GM18907 (cell line): ENCODE results near the gene NFATC1.

ENCODE experiments used
- ATAC-seq: cut with Tn5 transposase; IDR thresholded peaks from one replicate; pipeline ENCODE4 v1.9.1; 2021; ENCODE audit warnings: mild to moderate bottlenecking, moderate library complexity; ENCODE audit not compliant: unreplicated experiment

The NFATC1 gene

DNA sequence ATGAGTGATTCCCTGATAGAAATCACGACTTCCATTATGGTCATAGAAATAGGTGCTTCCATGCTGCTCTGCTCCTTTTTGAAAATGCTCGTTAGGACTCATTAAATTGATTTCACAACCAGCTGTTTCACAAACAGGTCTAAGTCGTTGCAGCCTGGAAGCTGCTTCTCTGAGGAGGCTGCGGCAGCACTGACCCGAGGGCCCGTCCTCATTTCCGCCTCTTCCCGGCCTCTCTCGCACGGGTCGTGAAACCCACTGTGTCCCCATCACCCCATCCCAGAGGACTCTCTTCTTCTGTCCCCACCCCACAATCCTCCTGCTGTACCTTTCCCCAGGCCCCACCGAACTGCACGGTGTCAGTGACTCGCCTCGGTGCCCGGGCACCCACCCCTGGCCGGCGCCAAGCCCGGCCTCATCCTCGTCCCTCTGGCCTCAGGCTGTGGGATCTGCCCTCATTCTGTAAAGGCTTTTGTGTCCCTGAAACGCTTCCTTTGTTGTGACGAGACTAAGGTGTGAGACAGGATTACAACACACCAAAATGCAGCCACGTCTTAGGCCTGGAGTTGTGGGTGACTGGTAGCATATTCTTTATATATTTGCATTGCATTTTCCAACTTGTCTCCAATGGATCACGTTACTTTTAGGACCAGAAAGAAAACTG is 171.2 kb downstream of the NFATC1 start:
- ATAC-seq: no peak

DNA sequence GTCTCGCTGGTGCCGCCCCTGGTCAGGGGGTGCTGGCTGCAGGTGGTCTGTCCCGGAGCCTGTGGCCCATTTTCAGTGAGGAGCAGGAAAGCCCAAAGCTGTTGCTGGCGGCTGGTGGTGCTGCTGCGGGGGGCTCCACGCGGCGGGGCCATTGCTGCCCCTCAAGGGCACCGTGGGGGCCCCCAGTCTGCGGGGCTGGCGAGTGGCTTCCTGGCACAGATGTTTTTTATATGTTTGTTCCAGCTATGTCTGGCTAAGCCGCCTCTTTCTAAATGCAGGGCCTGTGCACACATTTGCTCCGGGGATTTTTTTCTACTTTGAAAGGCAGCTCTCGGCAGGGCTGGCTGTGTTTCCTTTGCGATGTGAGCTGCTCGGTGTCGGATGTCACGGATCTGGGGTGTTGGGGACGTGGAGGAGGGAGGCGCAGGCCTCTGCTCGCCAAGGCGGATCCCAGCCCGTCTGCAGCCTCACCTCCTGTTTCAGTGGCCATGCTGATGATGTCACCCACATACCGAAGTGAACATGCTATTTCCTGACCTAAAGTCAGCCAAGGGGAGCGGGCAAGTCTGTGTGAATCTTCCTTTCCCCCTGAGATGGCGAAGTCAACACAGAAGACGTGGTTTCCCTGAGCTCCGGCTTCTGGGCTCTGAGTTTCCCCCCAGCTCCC is 171.9 kb downstream of the NFATC1 start:
- ATAC-seq: no peak

DNA sequence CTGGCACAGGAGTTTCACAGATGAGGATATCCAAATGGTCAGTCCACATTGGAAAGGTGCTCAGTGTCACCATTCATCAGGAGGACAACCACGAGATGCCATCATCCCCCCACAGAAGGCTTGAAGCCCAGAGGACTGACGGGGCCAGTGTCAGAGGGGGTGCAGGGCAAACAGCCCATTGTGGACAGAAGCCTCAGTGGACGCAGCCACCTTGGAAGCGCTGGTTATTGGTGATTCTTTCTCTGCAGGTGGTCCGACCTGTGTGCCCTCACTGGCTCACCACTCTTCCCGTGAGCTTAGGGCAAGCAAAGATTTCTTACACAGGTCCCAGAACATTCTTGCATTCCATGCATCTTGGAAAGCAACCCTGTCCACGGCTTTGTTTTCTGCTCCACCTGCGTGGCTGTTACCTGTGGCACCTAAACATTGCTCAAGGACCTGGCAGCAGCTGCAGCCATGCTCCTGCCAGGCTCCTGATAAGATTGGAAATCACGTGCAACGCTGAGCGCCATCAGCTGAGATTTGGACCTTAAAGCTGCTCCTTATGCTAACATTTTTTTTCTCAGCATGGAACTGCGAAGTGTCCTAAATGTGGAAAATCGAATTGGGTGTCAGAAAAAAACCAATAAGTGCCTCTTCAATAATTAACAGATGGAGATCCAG is 172.9 kb downstream of the NFATC1 start:
- ATAC-seq: no peak

DNA sequence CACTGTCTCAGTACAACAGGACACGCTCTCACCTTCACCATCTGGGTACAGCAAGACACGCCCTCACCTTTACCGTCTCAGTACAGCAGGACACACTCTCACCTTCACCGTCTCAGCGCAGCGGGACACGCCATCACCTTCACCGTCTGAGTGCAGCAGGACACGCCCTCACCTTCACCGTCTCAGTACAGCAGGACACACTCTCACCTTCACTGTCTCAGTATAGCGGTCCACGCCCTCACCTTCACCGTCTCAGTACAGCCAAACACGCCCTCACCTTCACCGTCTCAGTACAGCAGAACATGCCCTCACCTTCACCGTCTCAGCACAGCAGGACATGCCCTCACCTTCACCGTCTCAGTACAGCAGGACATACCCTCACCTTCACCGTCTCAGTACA is 174.0 kb downstream of the NFATC1 start:
- ATAC-seq: no peak

DNA sequence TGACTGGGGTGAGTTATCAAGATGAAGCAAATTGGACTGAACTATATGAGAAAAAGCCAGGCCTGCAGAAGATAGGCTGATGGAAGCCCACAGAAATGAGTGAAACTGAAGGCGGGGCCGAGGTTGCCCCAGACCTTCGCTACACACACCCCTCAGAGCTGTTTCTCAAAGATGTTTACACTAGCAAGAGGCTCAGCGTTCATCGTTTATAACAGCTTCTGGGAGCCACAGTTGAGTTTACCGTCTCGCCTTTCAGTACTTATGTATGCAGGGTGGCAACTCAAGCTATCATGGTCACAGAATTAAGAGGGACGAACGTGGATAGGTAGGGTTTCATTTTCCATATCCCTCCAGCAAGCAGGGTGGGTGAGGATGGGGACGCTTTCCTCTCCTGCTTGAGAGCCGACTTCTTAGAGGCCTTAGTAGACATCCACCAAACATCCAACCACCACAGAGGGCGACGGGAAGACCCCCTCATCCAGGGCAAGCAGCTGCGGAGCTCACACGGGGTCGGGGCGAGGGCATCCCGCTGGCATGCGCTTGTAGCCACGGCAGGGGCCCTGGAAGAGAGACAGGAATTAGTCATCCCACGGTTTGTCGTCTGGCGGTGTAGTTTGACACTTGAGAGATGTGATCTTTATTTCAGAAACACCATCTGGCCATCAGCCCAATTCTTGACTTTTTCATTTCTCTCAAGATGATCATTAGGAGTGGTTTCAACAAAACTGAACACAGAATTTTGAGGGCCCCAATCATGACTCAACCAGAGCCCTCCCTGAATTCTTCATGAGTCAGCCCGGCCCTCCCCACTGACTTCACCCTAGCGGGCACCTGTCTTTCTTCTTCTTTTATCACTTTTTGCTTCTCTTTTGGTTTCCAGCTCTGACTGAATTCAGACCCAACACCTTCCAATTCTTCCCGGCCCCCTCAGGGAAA is 174.8 kb downstream of the NFATC1 start:
- no peak for ATAC-seq

DNA sequence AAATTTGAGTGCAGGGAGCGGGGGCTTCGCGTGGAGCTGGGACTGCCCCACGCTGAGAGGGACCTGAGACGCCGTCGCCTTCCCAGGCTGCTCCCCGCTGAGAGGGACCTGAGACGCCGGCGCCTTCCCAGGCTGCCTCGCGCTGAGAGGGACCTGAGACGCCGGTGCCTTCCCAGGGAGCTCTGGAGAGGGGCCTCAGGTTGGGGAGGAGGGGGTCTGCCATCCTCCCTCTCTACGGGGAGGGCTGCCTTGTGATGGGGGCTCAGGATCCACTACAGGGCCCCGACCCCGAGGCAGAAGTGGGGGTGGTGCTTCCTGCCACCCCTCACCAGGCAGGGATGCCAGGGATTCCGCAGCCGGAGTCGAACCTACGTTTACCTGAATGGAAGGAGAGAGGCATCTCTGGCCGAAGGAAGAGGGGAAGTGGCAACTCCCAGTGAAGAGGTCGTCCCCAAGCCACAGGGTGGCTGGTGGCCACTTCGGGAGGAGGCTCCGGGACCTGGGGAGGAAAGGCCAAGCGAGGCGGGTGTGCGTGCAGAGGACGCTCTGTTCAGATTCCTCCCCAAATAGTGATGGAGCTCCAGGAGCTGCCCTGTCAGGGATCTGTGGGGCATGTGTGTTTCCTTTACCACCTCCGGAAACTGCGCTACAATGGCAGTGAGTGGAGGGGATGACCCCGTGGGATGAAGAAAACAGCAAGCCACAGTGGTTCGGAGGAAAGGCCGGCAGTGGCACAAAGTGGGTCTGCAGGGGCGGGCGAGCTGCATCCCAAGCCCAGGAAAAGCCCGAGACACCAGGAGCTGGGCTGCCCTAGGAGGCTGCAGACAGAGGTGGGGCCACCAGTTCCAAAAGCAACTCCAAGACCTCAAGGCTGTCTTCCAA is 175.7 kb downstream of the NFATC1 start:
- no peak for ATAC-seq

DNA sequence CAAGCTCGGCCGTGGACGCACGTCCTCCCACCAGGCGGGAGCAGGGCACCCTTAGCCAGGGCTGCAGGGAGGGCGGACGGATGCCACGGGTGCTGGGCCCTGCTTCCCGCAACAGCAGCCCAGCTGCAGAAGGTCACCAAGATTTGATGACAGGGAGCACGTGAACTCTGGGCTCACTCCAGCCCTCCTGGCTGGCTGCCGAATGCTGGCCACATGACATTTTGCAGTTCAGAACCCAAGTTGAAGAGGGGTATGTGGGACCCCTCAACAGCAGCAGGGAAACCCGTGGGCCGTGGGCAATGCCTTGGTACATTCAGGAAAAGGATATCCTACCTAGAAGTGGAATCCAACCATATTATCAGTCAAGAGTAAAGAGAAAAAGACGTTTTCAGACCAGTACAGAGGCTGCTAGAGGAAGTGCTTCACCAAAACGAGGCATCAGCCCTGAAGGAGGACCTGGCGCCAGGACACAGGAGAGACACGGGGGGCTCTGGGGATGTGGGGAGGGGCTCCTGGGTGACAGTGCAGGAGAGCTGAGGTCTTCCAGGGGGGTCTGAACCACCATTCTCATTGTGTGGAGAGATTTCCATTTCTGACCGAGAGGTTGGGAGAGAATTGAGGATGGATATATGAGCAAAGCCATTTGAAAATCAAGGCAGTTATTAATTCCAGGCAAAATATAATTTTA is 176.5 kb downstream of the NFATC1 start:
- ATAC-seq: no peak

DNA sequence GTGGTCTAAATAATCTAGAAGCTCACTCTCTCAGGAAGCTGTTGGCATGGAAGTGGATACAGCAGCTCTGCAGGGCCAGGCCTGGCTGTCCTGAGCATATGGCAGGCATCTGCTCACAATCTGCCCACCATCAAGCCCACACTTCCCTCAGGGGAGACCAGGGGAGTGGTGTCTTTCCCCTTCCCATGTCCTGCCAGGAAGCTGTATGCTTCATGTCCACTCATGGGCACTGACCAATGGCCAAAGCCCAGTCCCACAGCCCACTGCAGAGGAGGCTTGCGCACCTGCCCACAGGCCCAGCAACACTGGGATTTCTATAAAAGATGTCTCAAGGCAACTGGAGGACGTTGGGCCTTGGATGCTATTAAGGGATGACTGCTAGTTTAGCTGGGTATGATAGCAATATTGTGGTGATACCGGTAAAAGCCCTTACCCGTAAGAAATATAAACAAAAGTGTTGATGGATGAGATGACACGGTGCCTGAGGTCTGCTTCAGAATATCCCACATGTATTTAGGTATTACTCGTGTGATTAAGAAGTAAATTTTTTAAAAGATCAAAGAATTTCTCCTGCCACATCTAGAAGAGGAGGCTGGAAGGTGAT is 177.2 kb downstream of the NFATC1 start:
- no peak for ATAC-seq

DNA sequence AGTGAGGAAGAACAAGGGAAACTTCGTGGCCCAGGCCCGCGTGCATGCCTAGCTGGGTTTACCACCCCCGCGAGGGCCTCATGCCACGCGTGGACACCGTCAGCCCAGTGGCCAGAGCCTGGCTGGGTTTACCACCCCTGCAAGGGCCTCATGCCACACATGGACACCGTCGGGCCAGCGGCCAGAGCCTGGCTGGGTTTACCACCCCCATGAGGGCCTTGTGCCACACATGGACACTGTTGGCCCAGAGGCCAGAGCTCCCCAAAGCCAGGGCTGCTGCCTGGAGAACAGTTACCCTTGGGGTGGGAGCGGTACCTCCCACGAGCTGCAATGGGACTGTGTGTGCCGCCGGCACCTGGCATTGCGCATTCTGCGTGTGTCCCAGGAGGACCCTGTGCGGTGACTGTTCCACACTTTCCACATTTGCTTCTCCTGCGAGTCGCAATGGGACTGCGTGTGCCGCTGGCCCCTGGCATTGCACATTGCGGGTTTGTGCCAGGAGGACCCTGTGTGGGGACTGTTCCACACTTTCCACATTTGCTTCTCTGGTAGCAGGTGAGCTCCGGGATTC is 178.3 kb downstream of the NFATC1 start:
- no peak for ATAC-seq

DNA sequence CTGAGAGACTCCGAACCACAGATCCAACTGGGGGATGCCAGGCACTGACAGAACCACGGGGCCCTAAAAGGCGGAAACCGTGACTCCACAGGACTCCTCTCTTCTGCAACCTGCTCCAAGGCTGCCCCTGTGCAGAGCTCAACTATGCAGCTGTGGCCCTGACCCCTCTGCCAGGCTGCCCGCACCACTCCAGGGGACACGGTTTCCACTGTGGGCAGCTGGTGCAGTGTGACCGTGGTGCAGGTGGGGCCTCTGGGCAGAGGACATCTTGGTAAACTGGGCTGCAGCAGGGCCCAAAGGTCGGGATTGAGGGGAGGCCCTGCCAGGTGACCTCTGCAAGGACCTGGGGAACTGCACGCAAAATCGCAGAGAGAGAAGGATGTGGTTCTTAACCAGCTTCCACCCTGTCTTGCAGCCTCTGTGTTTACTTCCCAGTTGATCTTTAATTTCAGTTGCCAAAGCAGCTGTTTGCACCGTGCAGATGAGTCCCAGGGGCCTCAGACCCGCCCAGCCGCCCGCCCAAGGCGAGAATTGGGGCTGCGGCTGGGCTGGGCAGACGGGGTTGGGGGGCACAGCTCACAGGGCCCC is 179.3 kb downstream of the NFATC1 start:
- peak; percentile 66 for ATAC-seq

DNA sequence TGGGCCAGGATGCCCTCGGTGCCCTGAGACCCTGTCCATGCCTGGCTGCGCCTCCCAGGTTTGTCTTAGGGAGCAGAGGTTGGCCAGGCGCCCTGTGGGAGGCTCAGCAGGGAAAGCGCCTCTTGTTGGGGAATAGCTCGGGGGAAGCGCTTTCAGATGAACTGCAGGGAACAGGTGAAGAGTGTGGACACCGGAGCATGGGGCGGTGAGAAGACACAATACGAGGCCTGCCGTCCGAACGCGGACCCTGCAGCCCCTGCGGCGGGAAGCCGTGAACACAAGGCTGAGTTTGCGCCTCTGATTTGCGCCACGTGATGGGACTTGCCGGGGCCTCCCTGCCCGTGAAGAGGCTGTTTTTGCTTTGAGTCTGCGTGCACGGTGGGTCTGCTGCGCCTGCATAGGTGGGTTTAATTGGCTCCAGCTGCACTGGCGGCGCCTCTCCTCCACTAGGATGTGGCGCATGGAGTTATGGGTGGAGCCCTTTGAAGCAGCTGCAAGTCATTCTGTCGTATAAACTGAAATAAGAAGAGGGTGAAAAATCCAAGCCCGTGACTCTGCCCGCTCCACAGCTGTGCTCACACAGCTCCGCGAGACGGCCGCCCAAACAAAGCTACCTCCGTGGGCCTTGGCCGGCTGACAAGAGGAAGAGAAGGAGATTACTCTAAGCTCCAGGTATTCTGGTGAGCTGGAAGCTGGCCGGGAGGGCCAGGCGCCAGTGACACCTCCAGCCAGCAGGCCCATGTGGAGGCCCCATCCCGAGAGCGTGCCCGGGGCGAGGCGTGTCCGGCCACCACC is 180.4 kb downstream of the NFATC1 start:
- ATAC-seq: no peak

DNA sequence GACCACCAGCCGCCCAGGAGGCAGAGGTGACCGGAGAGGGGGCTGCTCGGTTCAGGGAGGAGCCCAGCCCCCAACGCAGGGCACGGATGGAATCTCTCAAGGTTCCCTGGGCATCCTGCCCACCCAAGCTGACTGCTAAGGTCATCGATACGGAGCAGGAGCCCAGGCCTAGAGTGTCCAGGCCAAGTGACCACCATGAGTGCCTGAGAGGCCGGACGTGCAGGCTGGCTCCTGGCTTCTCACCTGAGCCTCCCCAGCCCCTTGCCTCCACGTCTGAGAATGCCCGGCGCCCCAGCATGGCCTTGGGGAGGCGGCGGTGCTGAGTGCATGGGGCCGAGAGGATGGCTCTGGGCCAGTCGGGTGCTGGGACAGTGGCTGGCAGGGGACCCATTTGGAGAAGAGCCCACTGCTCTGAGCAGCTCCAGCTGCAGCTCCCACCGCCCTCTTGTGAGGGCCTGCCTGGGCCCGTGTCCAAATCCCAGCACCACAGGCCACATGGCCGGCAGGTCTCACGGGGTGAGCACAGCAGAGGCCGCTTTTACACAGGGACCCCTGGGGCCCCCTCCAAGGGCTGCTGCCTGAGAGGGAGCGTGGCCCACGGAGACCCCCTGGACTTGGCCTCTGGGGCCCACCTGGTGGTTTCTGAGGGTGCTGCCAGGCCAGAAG is 181.1 kb downstream of the NFATC1 start:
- ATAC-seq: no peak

DNA sequence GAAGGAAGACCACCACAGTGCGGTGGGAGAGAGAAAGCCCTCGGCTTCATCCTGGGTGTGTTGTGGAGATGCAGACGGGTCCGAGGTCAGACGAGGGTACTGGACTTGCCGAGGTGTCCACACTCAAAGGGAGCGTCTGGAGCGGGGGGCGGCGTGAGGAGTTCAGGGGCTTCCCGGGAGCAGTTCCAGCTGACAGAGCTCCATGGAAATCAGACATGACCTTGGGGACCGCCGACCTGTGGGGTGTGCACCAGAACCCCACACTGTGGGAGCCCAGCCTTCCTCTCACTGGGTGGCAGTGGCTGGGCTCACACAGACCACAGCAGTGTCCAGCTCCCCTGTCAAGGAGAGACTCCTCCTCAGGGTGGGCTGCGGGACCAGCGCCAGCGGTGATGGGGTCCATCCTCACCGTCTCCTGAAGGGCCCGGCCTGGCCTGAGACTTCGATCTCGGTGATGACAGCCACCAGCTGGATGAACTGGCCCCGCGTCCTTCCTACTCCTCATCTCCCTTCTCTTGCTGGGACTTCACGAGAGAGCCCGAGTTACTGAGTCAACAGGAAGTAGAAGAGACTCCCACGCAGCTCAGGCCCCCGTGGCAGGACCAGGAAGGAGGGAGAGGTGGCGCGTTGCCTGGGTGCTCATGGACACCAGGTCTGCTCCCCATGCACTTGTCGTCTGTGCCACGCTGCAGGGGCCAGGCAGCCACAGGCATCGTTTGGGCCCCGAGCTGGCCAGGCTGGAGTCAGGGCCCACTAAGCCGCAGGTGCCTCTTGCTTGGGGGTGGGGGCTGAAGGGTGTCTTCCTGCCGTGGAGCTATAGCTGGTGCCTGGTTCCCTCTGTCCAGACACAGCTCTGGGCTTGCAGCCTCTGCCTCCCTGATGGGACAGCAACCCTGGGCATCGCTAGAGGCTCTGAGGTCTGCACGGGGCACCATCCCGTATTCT is 182.0 kb downstream of the NFATC1 start:
- ATAC-seq: no peak

DNA sequence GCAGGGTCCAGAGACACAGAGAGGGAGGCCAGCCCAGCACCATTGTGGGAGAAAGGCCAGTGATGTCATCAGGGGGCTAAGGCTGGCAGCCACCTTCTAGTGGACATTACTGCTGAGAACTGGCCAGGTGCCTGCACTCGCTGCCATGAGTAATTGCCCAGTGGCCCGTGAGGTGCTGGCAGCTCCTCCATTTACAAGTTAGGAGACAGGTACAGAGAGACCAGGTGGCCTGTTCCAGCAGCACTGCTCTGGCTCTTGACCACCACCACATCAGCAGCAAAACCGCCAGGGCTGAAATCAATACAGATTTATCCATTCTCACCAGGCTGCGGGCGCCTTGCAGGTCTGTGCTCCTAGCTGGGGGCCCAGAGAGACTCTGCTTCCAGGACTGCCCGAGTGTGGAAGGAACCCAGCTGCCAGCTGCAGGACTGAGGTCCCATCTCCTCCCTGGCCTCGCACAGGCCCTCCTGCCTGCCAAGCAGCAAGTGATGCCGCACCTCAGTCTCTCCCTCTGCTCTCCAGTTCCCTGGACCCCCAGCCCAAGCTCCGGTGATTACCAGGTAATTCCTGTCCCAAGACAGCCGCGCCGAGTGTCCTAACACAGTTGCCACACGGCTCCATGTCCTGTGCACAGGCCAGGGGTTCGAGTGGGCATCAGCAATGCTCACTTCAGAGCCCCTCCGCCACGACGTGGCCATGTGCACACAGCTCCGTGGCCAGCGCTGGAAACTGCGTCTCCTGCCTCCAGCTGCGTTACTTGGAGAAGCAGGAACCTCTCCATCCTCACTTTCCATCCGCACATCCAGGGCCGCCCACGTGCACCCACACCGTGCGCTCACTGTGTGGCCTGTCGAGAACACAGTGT is 182.9 kb downstream of the NFATC1 start:
- ATAC-seq: no peak
